Epithelial cell of esophagus (primary cell): ENCODE measurements around the gene MIOX.
A peak's percentile ranks its signal among the peaks of the same experiment; 100 is the strongest.

Source experiments
- DNase-seq: peaks from one replicate; pipeline ENCODE4 v3.0.0; 2010; ENCODE audit warnings: low read depth
- H3K4me3 ChIP-seq: 2 replicates; pipeline ENCODE4 v1.5.1; 2011; ENCODE audit warnings: mild to moderate bottlenecking, low read length, control low read depth
- CTCF ChIP-seq: IDR thresholded peaks from 2 replicates; pipeline ENCODE4 v1.5.1; 2011; ENCODE audit warnings: low read depth, mild to moderate bottlenecking, low read length, control low read depth, inconsistent platforms; ENCODE audit not compliant: insufficient read depth; ENCODE audit errors: missing control alignments

The MIOX gene

GRCh38 chr22:50521710-50522109 lies 35.1 kb downstream of the MIOX start:
- H3K4me3 ChIP-seq = no peak overlapping the region
- TF ChIP-seq CTCF = no peak
- no peak for DNase-seq

DNA sequence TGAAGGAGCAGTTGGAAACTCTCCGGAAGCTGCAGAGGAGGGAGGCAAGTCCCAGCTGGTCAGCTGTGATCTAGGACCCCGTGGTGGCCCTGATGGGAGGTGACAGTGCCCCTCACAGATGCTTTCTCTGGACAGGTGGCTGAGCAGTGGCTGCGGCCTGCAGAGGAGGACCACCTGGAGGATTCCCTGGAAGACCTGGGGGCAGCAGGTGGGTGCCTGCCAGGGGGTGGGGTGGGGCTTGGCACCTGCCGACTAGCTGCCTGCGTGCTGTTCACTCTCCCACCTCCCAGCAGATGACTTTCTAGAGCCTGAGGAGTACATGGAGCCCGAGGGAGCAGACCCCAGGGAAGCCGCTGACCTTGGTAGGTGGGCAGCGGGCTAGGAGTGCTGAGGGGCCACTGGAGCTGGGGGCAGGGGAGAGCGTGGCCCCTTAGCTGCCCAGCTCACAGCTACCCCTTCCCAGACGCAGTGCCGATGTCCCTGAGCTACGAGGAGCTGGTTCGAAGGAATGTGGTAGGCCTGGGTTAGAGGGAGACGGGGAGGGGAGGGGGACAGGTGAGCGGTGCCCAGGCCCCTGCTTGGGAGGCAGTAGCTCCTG lies 35.6 kb downstream of the MIOX start:
- DNase-seq = no peak
- H3K4me3 ChIP-seq = no peak overlapping the region
- no peak for TF ChIP-seq CTCF

- no peak for TF ChIP-seq CTCF
- H3K4me3 ChIP-seq = no peak overlapping the region
Measured at GRCh38 chr22:50522806-50523438, 36.3 kb downstream of the MIOX start.

DNA sequence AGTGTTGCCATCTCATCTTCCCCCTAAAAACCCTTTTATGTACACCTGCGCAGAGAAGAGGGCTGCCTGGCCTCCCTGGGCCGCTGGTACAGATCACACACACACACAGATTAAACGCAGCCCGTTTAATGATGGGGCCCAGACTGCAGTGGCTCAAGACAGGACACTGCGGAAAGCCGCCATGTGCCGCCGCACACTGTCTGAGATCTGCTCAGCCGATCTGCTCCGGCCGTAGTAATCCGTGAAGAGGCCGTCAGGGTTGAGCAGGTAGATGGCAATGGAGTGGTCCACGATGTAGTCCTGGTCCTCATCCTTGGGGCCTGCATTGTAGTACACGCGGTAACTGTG lies 36.8 kb downstream of the MIOX start:
- no peak overlapping the region for H3K4me3 ChIP-seq
- no peak for TF ChIP-seq CTCF
- no peak for DNase-seq

More at GRCh38 chr22:50522806-50523438, 36.3 kb downstream of the MIOX start:
- no peak for DNase-seq

GRCh38 chr22:50523806-50524675 lies 37.4 kb downstream of the MIOX start:
- TF ChIP-seq CTCF = no peak
- DNase-seq = peak; percentile 40
- peak overlapping the region; percentile 82 for H3K4me3 ChIP-seq

- DNase-seq = no peak
- no peak for TF ChIP-seq CTCF
- H3K4me3 ChIP-seq = peak overlapping the region; percentile 82
Measured at GRCh38 chr22:50524676-50525103, 38.0 kb downstream of the MIOX start.
